Ishikawa (cell line): ENCODE results near the gene BPIFA3.

Experiments used
- CEBPB ChIP-seq: IDR thresholded peaks from 2 replicates; pipeline ENCODE4 v1.6.1; 2012
- EP300 ChIP-seq: IDR thresholded peaks from 2 replicates; pipeline ENCODE4 v1.6.1; 2012; ENCODE audit warnings: borderline replicate concordance
- FOXM1 ChIP-seq: IDR thresholded peaks from 2 replicates; pipeline ENCODE4 v1.6.1; 2012; ENCODE audit warnings: low read depth, borderline replicate concordance
- REST ChIP-seq: IDR thresholded peaks from 2 replicates; pipeline ENCODE4 v1.6.1; 2012; ENCODE audit warnings: low read depth, mild to moderate bottlenecking
- TAF1 ChIP-seq: IDR thresholded peaks from 2 replicates; pipeline ENCODE4 v1.6.1; 2012; ENCODE audit warnings: low read depth, mild to moderate bottlenecking
- TCF12 ChIP-seq: IDR thresholded peaks from 2 replicates; pipeline ENCODE4 v1.6.1; 2012; ENCODE audit warnings: low read depth
- TEAD4 ChIP-seq: IDR thresholded peaks from 2 replicates; pipeline ENCODE4 v1.6.1; 2012
- USF1 ChIP-seq: IDR thresholded peaks from 2 replicates; pipeline ENCODE4 v1.6.1; 2012
- ZBTB7A ChIP-seq: IDR thresholded peaks from 2 replicates; pipeline ENCODE4 v1.6.1; 2012; ENCODE audit warnings: low read depth

GRCh38 chr20:33217052-33217451 is at the start of gene BPIFA3:
- TF ChIP-seq ZBTB7A (no peak), EP300 (no peak), CEBPB (no peak), FOXM1 (no peak), TAF1 (no peak), USF1 (no peak), TEAD4 (no peak), TCF12 (no peak), REST (no peak)
